ENCODE results near the gene PAX3. TPM values are rescaled to one million over a fixed set of nuclear protein-coding genes. Genes with fewer than 3 reads are reported as not detected.

Gene PAX3
- total and polyA plus RNA-seq, 4 donors: not detected

- H3K4me3 ChIP-seq (ENCODE audit: low read depth in 1 of 3, low read length in 3 of 3): no peak overlapping the region
- H3K36me3 ChIP-seq (ENCODE audit: control insufficient read depth in 4 of 4, insufficient read depth in 3 of 4, low read depth in 1 of 4, low read length in 3 of 4): no peaks in the 10 kb centered on the region
- peaks cover 0 to 30% (median 10%) of the 10 kb centered on the region in 4 donors for H3K27me3 ChIP-seq (ENCODE audit: control insufficient read depth in 4 of 4, insufficient read depth in 4 of 4, low read length in 3 of 4)
- no peak for DNase-seq (ENCODE audit: low spot score)
- H3K9ac ChIP-seq (ENCODE audit: low read depth in 1 of 2, low read length in 2 of 2): no peak overlapping the region
- no peak overlapping the region for H3K27ac ChIP-seq (ENCODE audit: low read depth in 1 of 2, low read length in 2 of 2)
- H3K4me1 ChIP-seq (ENCODE audit: control insufficient read depth in 4 of 4, insufficient read depth in 4 of 4, low read length in 3 of 4): no peaks in the 10 kb centered on the region
- no peaks in the 10 kb centered on the region for H3K9me3 ChIP-seq (ENCODE audit: control insufficient read depth in 4 of 4, low read length in 3 of 4)
- whole genome bisulfite sequencing: 29% methylated on average over 3 of the region's 3 CpGs
- TF ChIP-seq HNF4G (IDR thresholded peaks at IDR 0.05) (no peak), TAF1 (conservative IDR thresholded peaks at IDR 0.05) (no peak), ZBTB33 (IDR thresholded peaks at IDR 0.05) (no peak), MAX (IDR thresholded peaks at IDR 0.05) (no peak), GABPA (IDR thresholded peaks at IDR 0.05 in 1 of 2, conservative IDR thresholded peaks at IDR 0.05 in 1 of 2) (no peak), ATF3 (IDR thresholded peaks at IDR 0.05) (no peak), YY1 (IDR thresholded peaks at IDR 0.05) (no peak), NR2F2 (IDR thresholded peaks at IDR 0.05) (no peak), FOXA1 (IDR thresholded peaks at IDR 0.05) (no peak), REST (IDR thresholded peaks at IDR 0.05) (no peak)
These were observed 14.3 kb downstream of the PAX3 start for GRCh38 chr2:222284466-222284865.

GRCh38 chr2:222283634-222284033 is 15.2 kb downstream of the PAX3 start:
- TF ChIP-seq ZBTB33 (IDR thresholded peaks at IDR 0.05): no peak
- no peak for TF ChIP-seq EGR1 (IDR thresholded peaks at IDR 0.05; ENCODE audit: low read depth in 2 of 2)
- TF ChIP-seq HNF4G (IDR thresholded peaks at IDR 0.05): no peak
- no peak for TF ChIP-seq HNF4A (conservative IDR thresholded peaks at IDR 0.05)
- TF ChIP-seq NR2F2 (IDR thresholded peaks at IDR 0.05): no peak
- H3K27ac ChIP-seq (ENCODE audit: low read depth in 1 of 2, low read length in 2 of 2): no peak overlapping the region
- DNase-seq (ENCODE audit: low spot score): no peak
- WGBS: 24% methylated on average over 8 of the region's 8 CpGs
- no peak overlapping the region for H3K4me3 ChIP-seq (ENCODE audit: low read depth in 1 of 3, low read length in 3 of 3)
- H3K36me3 ChIP-seq (ENCODE audit: control insufficient read depth in 4 of 4, insufficient read depth in 3 of 4, low read depth in 1 of 4, low read length in 3 of 4): no peaks in the 10 kb centered on the region
- no peaks in the 10 kb centered on the region for H3K4me1 ChIP-seq (ENCODE audit: control insufficient read depth in 4 of 4, insufficient read depth in 4 of 4, low read length in 3 of 4)
- no peak overlapping the region for H3K9ac ChIP-seq (ENCODE audit: low read depth in 1 of 2, low read length in 2 of 2)
- no peaks in the 10 kb centered on the region for H3K9me3 ChIP-seq (ENCODE audit: control insufficient read depth in 4 of 4, low read length in 3 of 4)
- peaks cover 0 to 21% (median 6%) of the 10 kb centered on the region in 4 donors for H3K27me3 ChIP-seq (ENCODE audit: control insufficient read depth in 4 of 4, insufficient read depth in 4 of 4, low read length in 3 of 4)
